H1 (cell line): ENCODE measurements around the gene CLDN14. TPM values are rescaled to one million over a fixed set of nuclear protein-coding genes. Genes with fewer than 3 reads are reported as not detected.

ENCODE experiments used
- CHD7 ChIP-seq: fragments of 300-600 bp; sonication (generic); IDR thresholded peaks from 2 replicates; pipeline ENCODE4 v1.7.1; 2012; ENCODE audit warnings: low read length, moderate library complexity, mild to moderate bottlenecking, inconsistent platforms; ENCODE audit not compliant: insufficient replicate concordance
- EP300 ChIP-seq, 2 experiments: IDR thresholded peaks; 1 replicate in 1 of 2; 2 replicates in 1 of 2; pipeline ENCODE4 v1.6.1; 2011 to 2012; ENCODE audit warnings: low read depth in 2 of 2, low read length in 2 of 2, mild to moderate bottlenecking in 2 of 2, borderline replicate concordance in 1 of 2, inconsistent platforms in 1 of 2, moderate library complexity in 1 of 2
- EZH2 ChIP-seq: fragments of 200-600 bp; sonication (generic); IDR thresholded peaks from 2 replicates; pipeline ENCODE4 v1.7.1; 2012; ENCODE audit warnings: low read depth, mild to moderate bottlenecking, moderate library complexity, low read length, inconsistent platforms; ENCODE audit not compliant: severe bottlenecking
- FOSL1 ChIP-seq: IDR thresholded peaks from 2 replicates; pipeline ENCODE4 v1.6.1; 2011; ENCODE audit warnings: mild to moderate bottlenecking, low read depth, low read length, moderate library complexity; ENCODE audit not compliant: insufficient read depth
- MAFK ChIP-seq: IDR thresholded peaks from 2 replicates; pipeline ENCODE4 v1.6.1; 2012; ENCODE audit warnings: low read depth, mild to moderate bottlenecking, improper control_type of control experiment, low read length
- RAD21 ChIP-seq, 2 experiments: IDR thresholded peaks in 1 of 2; conservative IDR thresholded peaks in 1 of 2; 2 replicates each; pipeline ENCODE4 v1.6.1; 2011; ENCODE audit warnings: low read depth in 2 of 2, low read length in 2 of 2, improper control_type of control experiment in 1 of 2, inconsistent platforms in 1 of 2, mild to moderate bottlenecking in 1 of 2, moderate library complexity in 1 of 2
- SAP30 ChIP-seq: fragments of 300-600 bp; sonication (generic); IDR thresholded peaks from 2 replicates; pipeline ENCODE4 v1.7.1; 2012; ENCODE audit warnings: low read length, moderate library complexity, mild to moderate bottlenecking, inconsistent platforms; ENCODE audit not compliant: insufficient read depth, insufficient replicate concordance
- SP4 ChIP-seq: IDR thresholded peaks from 2 replicates; pipeline ENCODE4 v1.6.1; 2012; ENCODE audit warnings: low read length, inconsistent platforms
- YY1 ChIP-seq: IDR thresholded peaks from 2 replicates; pipeline ENCODE4 v1.6.1; 2011; ENCODE audit warnings: low read depth, mild to moderate bottlenecking, low read length
- polyA plus RNA-seq, 7 experiments: library from polyadenylated mRNA; depleted of rRNA in 3 of 7; stranded (reverse) in 5 of 7; unstranded in 2 of 7; fragments of >200 nt in 5 of 7; fragments of 200-250 nt in 2 of 7; gene quantifications; 1 replicate in 5 of 7; 2 replicates in 1 of 7; 4 replicates in 1 of 7; pipeline versions ENCODE4 v1.2.1 to v1.2.3, GENCODE V29; 2011 to 2013; ENCODE audit warnings: missing spikeins in 2 of 7, mixed read lengths in 2 of 7
- total RNA-seq: library from RNA; stranded (reverse); fragmentation: NEBNext Ultra II Directional; extraction: Animal tissue kit (Norgen Biotek cat#: 25700); gene quantifications from 2 replicates; pipeline ENCODE4 v1.2.1, GENCODE V29; 2021

CLDN14 gene
- total and polyA plus RNA-seq, 2 of the 8 experiments (the other 6 are each of a cell fraction or from before 2014, with no cell fraction given): 0.08 TPM; not detected in 1

- TF ChIP-seq CHD7 (no peak), EZH2 (no peak), SP4 (no peak), SAP30 (no peak), EP300 (IDR thresholded peaks at IDR 0.05; ENCODE audit: borderline replicate concordance in 1 of 2, low read depth in 2 of 2, low read length in 2 of 2) (no peak), RAD21 (IDR thresholded peaks at IDR 0.05 in 1 of 2, conservative IDR thresholded peaks at IDR 0.05 in 1 of 2; ENCODE audit: low read depth in 2 of 2, low read length in 2 of 2) (no peak), YY1 (no peak), MAFK (no peak), FOSL1 (no peak)
Observed at GRCh38 chr21:36423771-36424433, 56.0 kb downstream of the CLDN14 start (continued).
